Fibroblast of lung (primary cell): ENCODE measurements around the gene SORD. TPM values are rescaled to one million over a fixed set of nuclear protein-coding genes. Genes with fewer than 3 reads are reported as not detected.

ENCODE experiments used
- DNase-seq, 2 donors: peaks; one replicate each; pipeline versions ENCODE4 v3.0.0 to v3.0.0-alpha.2; 2010; ENCODE audit warnings: low read depth in 2 of 2
- H2AFZ ChIP-seq: 2 replicates; pipeline ENCODE4 v1.5.1; 2012; ENCODE audit warnings: low read length, control low read depth, inconsistent platforms
- H3K27ac ChIP-seq: 2 replicates; pipeline ENCODE4 v1.5.1; 2011; ENCODE audit warnings: low read length, control low read depth; ENCODE audit not compliant: insufficient read depth
- H3K27me3 ChIP-seq: 2 replicates; pipeline ENCODE4 v1.5.1; 2011; ENCODE audit warnings: mild to moderate bottlenecking, low read length; ENCODE audit not compliant: control insufficient read depth, insufficient read depth
- H3K36me3 ChIP-seq: 2 replicates; pipeline ENCODE4 v1.5.1; 2011; ENCODE audit warnings: low read length; ENCODE audit not compliant: control insufficient read depth, insufficient read depth
- H3K4me1 ChIP-seq: 2 replicates; pipeline ENCODE4 v1.5.1; 2011; ENCODE audit warnings: low read length; ENCODE audit not compliant: control insufficient read depth, insufficient read depth; ENCODE audit errors: extremely low read depth
- H3K4me2 ChIP-seq: 2 replicates; pipeline ENCODE4 v1.5.1; 2011; ENCODE audit warnings: low read length, control low read depth; ENCODE audit not compliant: insufficient read depth; ENCODE audit errors: extremely low read depth
- H3K4me3 ChIP-seq, 4 experiments: fragments of 200-600 bp in 1 of 4; sonication (generic) in 1 of 4; replicated peaks in 1 of 4; 2 replicates each; pipeline ENCODE4 v1.5.1; 2011 to 2016; ENCODE audit warnings: low read length in 4 of 4, low read depth in 3 of 4, mild to moderate bottlenecking in 3 of 4, control low read depth in 2 of 4, inconsistent platforms in 1 of 4, mixed read lengths in 1 of 4; ENCODE audit not compliant: insufficient read depth in 1 of 4; ENCODE audit errors: control extremely low read depth in 1 of 4
- H3K79me2 ChIP-seq: 2 replicates; pipeline ENCODE4 v1.5.1; 2012; ENCODE audit warnings: mild to moderate bottlenecking, low read length, inconsistent platforms; ENCODE audit not compliant: control insufficient read depth, insufficient read depth
- H3K9ac ChIP-seq: 2 replicates; pipeline ENCODE4 v1.5.1; 2011; ENCODE audit warnings: mild to moderate bottlenecking, low read length, control low read depth; ENCODE audit not compliant: insufficient read depth
- H3K9me3 ChIP-seq: 2 replicates; pipeline ENCODE4 v1.5.1; 2012; ENCODE audit warnings: low read depth, low read length; ENCODE audit not compliant: control insufficient read depth, insufficient read depth
- H4K20me1 ChIP-seq: 2 replicates; pipeline ENCODE4 v1.5.1; 2011; ENCODE audit warnings: low read length; ENCODE audit not compliant: control insufficient read depth, insufficient read depth; ENCODE audit errors: extremely low read depth
- CTCF ChIP-seq, 2 donors: IDR thresholded peaks in 1 of 2; conservative IDR thresholded peaks in 1 of 2; 1 replicate in 1 of 2; 2 replicates in 1 of 2; pipeline ENCODE4 v1.5.1; 2011 to 2012; ENCODE audit warnings: low read length in 2 of 2, control low read depth in 1 of 2, inconsistent platforms in 1 of 2, low read depth in 1 of 2, mild to moderate bottlenecking in 1 of 2
- EZH2 ChIP-seq: IDR thresholded peaks from 2 replicates; pipeline ENCODE4 v1.5.1; 2012; ENCODE audit warnings: low read length, control low read depth, mild to moderate bottlenecking; ENCODE audit errors: missing control alignments
- polyA plus RNA-seq, 2 donors: library from polyadenylated mRNA; depleted of rRNA in 1 of 2; stranded (reverse) in 1 of 2; unstranded in 1 of 2; fragments of >200 nt; gene quantifications; 2 replicates each; pipeline ENCODE4 v1.2.1, GENCODE V29; 2011 to 2012; ENCODE audit warnings: missing spikeins in 1 of 2
- total RNA-seq: library from RNA; depleted of rRNA; stranded (reverse); fragments of >200 nt; gene quantifications from 2 replicates; pipeline ENCODE4 v1.2.1, GENCODE V29; 2014

The SORD gene
- total and polyA plus RNA-seq, 2 donors (not counting 1 experiment from before 2014, with no cell fraction given) = 8.9 to 13.0 TPM

- Histone ChIP-seq H3K36me3 (no peaks in the 10 kb centered on the region), H3K4me2 (no peak overlapping the region), H3K9me3 (no peaks in the 10 kb centered on the region), H3K79me2 (no peaks in the 10 kb centered on the region), H3K27ac (no peak overlapping the region), H3K9ac (no peak overlapping the region), H3K4me1 (no peaks in the 10 kb centered on the region), H4K20me1 (no peaks in the 10 kb centered on the region), H3K27me3 (peaks cover 3% of the 10 kb centered on the region), H2AFZ (no peak overlapping the region), H3K4me3 (no peak overlapping the region)
- TF ChIP-seq EZH2 (no peak), CTCF (conservative IDR thresholded peaks at IDR 0.05 in 1 of 2, IDR thresholded peaks at IDR 0.05 in 1 of 2; ENCODE audit: low read depth in 1 of 2, low read length in 2 of 2) (no peak)
- DNase-seq = no peak
Measured at GRCh38 chr15:45093013-45093412, 70.0 kb downstream of the SORD start.

DNA sequence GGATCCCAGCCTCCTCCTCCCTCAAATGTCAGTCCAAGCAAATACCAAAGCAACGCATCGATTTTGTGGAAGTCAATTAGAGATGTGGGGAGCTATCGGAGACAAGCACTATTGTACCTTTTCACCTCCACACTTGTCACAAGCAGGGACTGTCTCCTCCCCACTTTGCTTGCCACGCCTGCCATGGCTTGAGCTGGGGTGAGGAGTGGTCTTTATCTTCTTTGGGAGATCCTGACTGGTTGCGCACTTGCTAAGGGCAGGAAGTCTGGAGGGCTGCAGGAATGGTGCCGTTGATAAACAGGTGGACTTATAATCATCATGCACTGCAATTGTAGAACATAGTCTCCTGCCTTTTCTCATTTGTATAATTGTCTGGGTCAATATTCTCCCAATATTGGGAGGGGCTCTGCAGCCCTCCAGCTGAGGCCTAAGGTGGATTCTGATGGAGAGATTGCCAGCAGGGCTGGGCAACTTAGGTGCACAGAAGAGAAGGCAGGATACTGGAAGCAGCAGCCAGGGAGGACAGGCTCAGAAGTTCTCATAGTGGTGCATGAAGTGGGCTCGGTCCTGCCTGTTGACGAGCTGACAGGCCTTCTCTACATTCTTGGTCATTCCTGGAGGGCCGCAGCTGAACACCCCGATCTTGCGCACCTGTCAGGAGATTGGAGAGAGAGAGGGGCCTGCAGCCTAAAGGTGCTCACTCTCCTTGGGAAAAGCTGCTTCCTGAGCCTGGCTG is 70.8 kb downstream of the SORD start:
- Histone ChIP-seq H3K27ac (no peak overlapping the region), H3K27me3 (peaks cover 3% of the 10 kb centered on the region), H2AFZ (no peak overlapping the region), H4K20me1 (no peaks in the 10 kb centered on the region), H3K79me2 (no peaks in the 10 kb centered on the region), H3K4me1 (no peaks in the 10 kb centered on the region), H3K9me3 (no peaks in the 10 kb centered on the region), H3K4me3 (no peak overlapping the region), H3K9ac (no peak overlapping the region), H3K36me3 (no peaks in the 10 kb centered on the region), H3K4me2 (no peak overlapping the region)
- TF ChIP-seq EZH2 (no peak), CTCF (conservative IDR thresholded peaks at IDR 0.05 in 1 of 2, IDR thresholded peaks at IDR 0.05 in 1 of 2; ENCODE audit: low read depth in 1 of 2, low read length in 2 of 2) (no peak)
- no peak for DNase-seq

GRCh38 chr15:45094358-45094730 is 71.3 kb downstream of the SORD start:
- Histone ChIP-seq H4K20me1 (no peaks in the 10 kb centered on the region), H3K9me3 (no peaks in the 10 kb centered on the region), H3K4me1 (no peaks in the 10 kb centered on the region), H3K36me3 (no peaks in the 10 kb centered on the region), H3K79me2 (no peaks in the 10 kb centered on the region), H3K27ac (no peak overlapping the region), H3K4me3 (no peak overlapping the region), H3K4me2 (no peak overlapping the region), H3K9ac (no peak overlapping the region), H3K27me3 (peaks cover 3% of the 10 kb centered on the region), H2AFZ (no peak overlapping the region)
- TF ChIP-seq CTCF (conservative IDR thresholded peaks at IDR 0.05 in 1 of 2, IDR thresholded peaks at IDR 0.05 in 1 of 2; ENCODE audit: low read depth in 1 of 2, low read length in 2 of 2) = no peak
- TF ChIP-seq EZH2 = no peak
- DNase-seq = no peak
